Smooth muscle cell of the brain vasculature (primary cell): ENCODE data around the gene B3GNT9.

Source experiments
- DNase-seq: peaks from one replicate; pipeline ENCODE4 v3.0.0-alpha.2; 2012; ENCODE audit warnings: low read depth, low spot score

The B3GNT9 gene

DNA sequence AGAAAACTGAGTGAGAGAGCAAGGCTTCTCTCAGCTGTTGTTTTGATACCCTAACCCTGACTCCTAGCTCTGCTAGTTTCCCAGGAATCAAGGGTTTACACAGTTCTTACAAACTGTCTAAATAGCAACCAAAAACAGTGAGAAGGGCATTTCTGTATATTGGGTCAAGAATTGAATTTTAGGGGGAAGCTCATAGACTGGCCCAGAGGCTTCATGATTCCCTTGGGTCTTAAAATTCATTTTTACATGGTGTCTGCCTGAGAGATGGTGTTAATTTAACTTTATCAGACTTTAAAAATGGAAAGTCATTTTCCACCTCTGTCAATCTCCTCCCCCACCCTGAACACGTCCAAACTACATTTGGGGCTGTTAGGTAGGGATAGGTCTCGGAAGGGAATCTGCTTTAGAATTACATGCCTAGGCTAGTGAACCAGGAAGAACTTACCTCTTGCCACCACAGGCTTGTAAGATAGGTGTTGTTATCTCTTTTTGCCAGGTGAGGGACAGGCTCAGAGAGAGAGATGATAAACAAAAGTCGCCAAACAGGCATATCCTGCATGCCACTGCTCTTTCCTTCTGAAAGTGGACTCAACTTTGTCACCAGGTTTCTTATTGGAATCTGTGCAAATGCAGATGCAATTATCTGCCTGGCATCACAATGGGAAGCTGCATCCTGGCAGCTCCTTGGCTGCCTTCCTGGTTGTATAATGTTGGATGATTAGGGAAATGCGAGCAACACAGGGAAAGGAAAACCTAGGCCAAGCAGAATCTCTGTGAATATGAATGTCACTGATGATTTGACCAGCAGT lies 38.0 kb downstream of the B3GNT9 start:
- no peak for DNase-seq

DNA sequence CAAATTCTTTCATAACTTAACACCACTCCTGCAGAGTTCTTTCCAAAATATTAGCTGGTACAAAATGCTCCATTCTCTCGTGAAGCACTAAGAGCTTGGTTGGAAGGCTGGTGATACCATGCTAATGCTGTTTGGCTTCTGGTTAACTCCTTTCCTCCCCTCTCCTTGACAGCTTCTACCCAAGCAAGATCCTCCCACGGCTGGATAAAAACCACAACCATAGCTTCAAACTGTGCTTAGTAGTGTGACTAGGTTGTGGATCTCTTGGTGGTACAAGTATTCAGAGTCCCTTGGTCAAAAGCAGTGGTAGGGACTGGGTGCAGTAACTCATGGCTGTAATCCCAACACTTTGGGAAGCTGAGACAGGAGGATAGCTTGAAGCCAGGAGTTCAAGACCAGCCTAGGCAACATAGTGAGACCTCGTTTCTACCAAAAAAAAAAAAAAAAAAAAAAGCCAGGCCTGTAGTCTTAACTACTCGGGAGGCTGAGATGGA lies 38.8 kb downstream of the B3GNT9 start:
- DNase-seq, result no peak

DNA sequence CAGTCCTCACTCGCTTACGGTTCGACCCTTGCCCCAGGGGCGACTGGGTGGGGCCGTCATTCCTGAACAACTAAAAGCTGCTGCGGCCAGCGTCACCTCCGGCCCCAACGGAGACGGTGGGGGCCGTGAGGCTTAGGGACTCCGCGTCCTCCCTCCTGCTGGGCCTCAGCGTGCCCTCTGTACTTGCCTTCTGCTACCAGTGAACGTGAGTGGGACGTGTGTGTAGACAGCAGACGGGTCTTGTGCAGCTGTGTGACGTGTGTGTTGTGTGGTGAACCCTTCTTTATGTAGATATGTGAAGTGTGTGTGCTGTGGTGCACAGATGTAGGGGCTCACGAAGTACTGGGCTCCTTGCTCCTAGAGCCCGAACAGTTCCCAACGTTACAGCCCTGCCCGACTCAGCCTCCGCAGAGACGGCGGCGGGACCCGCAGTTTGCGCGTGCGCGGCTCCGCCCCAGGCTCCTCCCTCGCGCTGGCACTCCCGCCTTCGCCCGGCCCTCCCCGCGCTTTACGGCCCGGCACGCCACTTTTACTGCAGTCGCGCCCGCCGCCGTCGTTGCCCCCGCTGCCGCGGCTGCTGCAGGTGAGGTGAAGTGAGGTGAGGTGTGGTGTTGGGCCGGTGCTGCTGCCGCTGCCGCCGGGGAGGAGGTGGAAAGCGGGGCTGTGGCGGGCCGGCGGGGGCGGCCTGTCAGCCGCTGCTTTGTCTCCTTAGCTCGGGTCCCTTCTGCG lies 41.2 kb downstream of the B3GNT9 start, which contains the start of gene PHAF1:
TSS of gene PHAF1 (plus strand) at position 535 of the 729 bp plus-strand sequence. CDS start 235 bp downstream, outside the sequence.
- peak; percentile 65 for DNase-seq

DNA sequence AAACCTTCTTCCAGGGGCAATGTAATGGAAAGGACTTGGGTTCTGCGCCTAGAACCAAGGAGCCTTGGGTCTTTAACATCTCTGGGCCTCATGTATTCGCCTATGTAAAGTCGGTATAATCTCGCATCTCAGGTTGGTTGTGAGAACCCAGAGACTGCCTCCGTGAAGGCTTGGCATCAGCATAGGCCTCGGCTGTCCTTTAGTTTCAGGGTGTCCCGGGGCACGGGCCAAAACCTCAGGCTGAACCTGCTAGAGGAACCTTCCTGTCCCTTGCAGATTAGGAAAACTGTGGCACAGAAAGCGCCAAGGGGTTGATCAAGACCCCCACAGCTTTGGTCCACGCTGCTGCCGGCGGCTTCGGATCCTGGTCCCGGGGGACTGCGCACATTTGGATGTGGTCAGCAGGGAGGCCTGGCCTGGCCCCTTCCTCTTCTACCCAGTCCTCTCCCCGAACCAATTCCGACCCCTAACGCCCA lies 41.8 kb downstream of the B3GNT9 start:
- no peak for DNase-seq

DNA sequence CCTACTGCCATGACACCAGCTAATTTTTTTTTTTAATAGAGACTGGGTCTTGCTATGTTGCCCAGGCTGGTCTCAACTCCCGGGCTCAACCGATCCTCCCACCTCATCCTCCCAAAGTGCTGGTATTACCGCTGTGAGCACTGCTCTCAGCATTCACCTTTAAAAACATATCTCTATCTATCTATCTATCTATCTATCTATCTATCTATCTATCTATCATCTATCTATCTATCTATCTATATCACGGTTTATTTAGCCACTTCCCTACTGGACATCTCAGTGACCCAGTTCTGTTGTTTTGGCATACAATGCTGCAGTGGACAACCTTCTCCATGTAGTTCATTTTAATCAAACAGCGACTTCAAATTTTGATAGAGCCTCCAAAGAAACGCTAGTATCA lies 42.3 kb downstream of the B3GNT9 start:
- DNase-seq, result no peak

DNA sequence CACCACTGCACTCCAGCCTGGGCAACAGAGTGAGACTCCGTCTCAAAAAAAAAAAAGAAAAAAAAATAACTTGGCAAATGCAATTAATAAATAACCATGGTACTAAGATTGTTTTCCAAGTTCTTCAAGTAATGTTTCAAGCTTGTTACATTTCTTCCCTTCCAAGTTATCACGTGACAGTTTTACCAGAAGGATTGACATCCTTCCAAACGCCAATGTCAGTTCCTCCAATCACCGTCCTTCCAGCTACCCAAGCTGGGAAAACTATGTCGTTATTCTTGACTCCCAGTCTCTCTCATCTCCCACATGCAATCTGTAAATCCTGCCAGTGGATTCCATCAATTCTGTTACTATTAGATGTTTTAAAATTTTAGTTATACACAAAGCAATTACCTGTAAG lies 44.9 kb downstream of the B3GNT9 start:
- no peak for DNase-seq

DNA sequence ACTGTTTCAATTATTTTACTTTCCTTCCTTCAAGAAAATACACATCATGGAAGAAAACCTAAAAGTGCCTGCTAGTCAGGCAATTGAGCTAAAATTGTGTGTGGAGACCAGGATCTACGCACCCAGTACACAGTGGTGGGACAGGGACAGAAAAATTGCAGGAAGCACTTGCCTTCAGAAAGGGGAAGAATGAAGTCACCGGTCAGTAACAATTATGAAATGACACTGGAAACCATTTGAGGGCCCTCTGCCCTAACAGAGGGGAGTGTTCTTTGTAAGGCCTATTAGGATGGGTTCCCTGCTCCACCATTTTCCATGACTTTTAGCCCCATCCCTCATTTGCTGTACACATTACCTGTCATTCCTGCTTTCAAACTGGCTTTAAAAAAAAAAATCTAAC lies 45.6 kb downstream of the B3GNT9 start:
- no peak for DNase-seq

DNA sequence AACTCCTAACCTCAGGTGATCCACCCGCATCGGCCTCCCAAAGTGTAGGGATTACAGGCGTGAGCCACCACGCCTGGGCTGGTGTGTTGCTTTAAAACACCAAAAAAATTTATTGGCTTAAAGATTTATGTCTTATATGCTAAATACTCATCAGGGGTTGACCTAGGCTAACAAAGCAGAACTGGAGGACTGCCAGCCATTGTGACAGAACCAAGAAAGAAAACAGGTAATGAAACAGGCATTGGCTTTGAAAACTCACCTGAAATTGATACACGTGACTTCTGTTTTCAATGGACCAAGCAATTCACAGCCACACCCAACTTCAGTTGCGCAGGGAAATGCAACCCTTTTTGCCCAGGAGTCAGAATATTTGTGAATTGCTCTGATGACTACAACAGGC lies 46.0 kb downstream of the B3GNT9 start:
- DNase-seq, result no peak

DNA sequence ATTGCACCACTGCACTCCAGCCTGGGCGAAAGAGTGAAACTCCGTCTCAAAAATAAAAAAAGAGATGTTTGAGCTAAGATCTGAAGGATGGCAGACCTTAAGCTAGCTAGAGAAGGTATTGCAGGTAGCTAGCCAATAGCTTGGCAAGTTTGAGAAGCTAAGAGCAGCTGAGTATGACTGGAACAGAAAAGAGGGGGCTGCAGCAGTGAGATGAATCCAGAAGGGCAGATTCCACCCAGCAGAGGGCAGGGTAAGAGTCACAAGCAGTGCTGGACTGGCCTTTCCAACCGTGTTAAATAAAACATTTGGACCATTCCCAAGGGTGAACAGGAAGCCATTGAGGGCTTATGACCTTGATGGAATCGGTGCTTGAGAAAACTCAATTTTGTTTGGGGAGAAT lies 46.7 kb downstream of the B3GNT9 start:
- no peak for DNase-seq

DNA sequence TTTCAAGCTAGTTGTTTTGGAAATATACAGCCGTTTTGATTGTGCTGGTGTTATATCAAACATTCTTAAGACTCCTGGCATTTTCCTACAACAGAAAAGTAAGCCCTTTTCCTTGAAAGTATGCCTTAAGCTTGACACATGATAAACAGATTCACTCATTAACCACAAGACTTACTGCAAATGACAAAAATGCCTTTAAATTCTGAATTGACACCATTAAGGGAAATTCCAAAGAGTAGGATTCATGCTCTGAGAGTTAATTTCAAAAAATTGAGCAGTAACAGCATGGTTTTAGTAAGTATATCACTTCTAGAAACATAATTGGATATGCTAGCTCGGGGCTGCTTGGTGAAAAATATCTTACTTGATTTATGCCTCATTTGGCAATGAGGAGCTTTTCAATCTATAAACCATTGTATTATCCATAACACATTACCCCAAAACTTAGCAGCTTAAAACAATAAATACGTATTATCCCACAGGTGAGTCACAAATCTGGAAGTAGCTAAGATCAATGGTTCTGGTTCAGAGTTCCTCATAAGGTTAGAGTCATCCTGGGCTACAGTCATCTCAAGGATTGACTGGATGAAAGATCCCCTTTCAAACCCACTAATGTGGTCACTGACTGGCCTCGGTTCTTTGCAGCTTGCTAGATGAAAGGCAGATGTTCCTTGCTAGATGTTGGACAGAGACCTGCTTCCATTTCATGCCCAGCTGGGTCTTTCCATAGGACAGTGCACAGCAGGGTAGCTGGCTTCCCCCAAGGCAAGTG lies 49.3 kb downstream of the B3GNT9 start:
- DNase-seq, result no peak

DNA sequence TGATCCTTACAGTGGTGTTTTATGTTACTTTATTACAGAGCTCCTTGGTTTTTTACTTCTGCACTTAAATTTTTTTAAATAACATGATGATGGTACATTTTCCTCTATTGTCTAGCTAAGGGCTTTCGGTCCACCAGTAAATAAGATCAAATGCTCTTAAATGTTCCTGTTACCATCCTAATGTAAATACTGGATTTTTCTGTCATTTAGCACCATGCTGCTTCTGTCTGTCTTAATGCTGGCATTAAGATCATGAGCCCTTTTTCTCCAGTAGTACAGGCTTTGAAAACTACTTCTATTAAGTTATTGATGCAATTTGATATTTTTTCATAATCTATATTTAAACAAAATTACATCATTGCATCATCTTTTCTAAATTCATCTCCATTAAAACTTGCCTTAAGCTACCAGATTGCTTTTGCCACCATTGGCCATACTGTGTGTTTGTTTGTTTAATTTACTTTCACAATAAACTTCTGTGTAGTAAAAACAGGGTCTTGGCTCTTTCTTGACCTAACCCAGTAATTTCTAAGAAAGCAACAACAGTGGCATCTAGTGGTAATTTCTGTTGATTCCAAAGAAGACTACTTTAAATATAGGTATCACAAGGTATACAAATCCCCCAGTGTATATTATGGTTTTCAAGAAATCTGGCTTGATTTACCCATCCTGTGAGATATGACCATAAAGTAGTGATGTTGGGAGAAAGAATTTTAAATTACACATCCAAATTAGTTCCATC lies 50.1 kb downstream of the B3GNT9 start:
- DNase-seq, result no peak

DNA sequence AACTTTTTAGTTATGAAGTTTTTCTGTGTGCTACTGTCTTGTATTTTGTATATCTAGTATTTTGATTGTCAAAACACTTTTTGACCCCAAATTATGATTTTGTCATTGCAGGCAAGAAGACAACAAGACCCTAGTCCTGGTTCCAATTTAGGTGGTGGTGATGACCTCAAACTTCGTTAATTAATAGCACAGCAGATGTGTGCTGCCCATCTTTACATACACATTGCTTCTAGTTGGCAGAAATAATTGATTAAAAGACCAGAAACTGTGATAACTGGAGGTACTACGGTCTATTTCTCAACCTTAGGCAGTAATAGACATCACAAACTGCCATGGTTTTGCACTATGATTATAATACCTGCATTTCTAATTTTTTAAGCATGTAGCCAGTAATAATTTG lies 52.2 kb downstream of the B3GNT9 start:
- DNase-seq, result no peak
